Measurements from ENCODE around the gene NFU1.

Gene NFU1

GRCh38 chr2:69438580-69438979 lies 1.3 kb upstream of the NFU1 start:
- no peak for DNase-seq (ENCODE audit: low read depth)
- H3K4me3 ChIP-seq (ENCODE audit: low read depth, low read length), result no peak overlapping the region
- in situ Hi-C loops (cut with HindIII; ENCODE audit: low sequenced_read_pairs), result no loop called here
- TF ChIP-seq CTCF (IDR thresholded peaks at IDR 0.05; ENCODE audit: low read depth, low read length, missing control alignments), result no peak

GRCh38 chr2:69437751-69438154 lies 518 bp upstream of the NFU1 start:
- H3K4me3 ChIP-seq (ENCODE audit: low read depth, low read length), result peak overlapping the region; percentile 69
- no peak for TF ChIP-seq CTCF (IDR thresholded peaks at IDR 0.05; ENCODE audit: low read depth, low read length, missing control alignments)
- no peak for DNase-seq (ENCODE audit: low read depth)
- in situ Hi-C loops (cut with HindIII; ENCODE audit: low sequenced_read_pairs), result no loop called here

- no peak for DNase-seq (ENCODE audit: low read depth)
- TF ChIP-seq CTCF (IDR thresholded peaks at IDR 0.05; ENCODE audit: low read depth, low read length, missing control alignments), result no peak
- H3K4me3 ChIP-seq (ENCODE audit: low read depth, low read length), result peak overlapping the region; percentile 69
- in situ Hi-C loops (cut with HindIII; ENCODE audit: low sequenced_read_pairs), result no loop called here
Measured at GRCh38 chr2:69436596-69436937, 668 bp downstream of the NFU1 start.

- H3K4me3 ChIP-seq (ENCODE audit: low read depth, low read length), result no peak overlapping the region
- no peak for TF ChIP-seq CTCF (IDR thresholded peaks at IDR 0.05; ENCODE audit: low read depth, low read length, missing control alignments)
- no peak for DNase-seq (ENCODE audit: low read depth)
- in situ Hi-C loops (cut with HindIII; ENCODE audit: low sequenced_read_pairs), result no loop called here
Measured at GRCh38 chr2:69434753-69435152, 2.5 kb downstream of the NFU1 start.

- no peak for DNase-seq (ENCODE audit: low read depth)
- TF ChIP-seq CTCF (IDR thresholded peaks at IDR 0.05; ENCODE audit: low read depth, low read length, missing control alignments), result no peak
- H3K4me3 ChIP-seq (ENCODE audit: low read depth, low read length), result no peak overlapping the region
- in situ Hi-C loops (cut with HindIII; ENCODE audit: low sequenced_read_pairs), result no loop called here
Measured at GRCh38 chr2:69429491-69430183, 7.6 kb downstream of the NFU1 start.

- in situ Hi-C loops (cut with HindIII; ENCODE audit: low sequenced_read_pairs), result no loop called here
- DNase-seq (ENCODE audit: low read depth), result no peak
- no peak overlapping the region for H3K4me3 ChIP-seq (ENCODE audit: low read depth, low read length)
- no peak for TF ChIP-seq CTCF (IDR thresholded peaks at IDR 0.05; ENCODE audit: low read depth, low read length, missing control alignments)
Measured at GRCh38 chr2:69428981-69429380, 8.3 kb downstream of the NFU1 start.

Measured in astrocyte of the cerebellum (primary cell).